NCI-H1417 (cell line): ENCODE measurements around the gene CTSZ.
A peak's percentile ranks its signal among the peaks of the same experiment; 100 is the strongest.
"Not testable (repeated sequence)": the region's sequence is repeated elsewhere in the genome, so short reads cannot be mapped to it uniquely, and the experiment has no call there.

Experiments
- DNase-seq, 3 experiments: peaks; one replicate each; lab custom pipeline; 2025; lab: John Stamatoyannopoulos, UW

Gene CTSZ

GRCh38 chr20:59013031-59013951 lies 6.2 kb upstream of the CTSZ start:
- no peak for DNase-seq

GRCh38 chr20:59011874-59012157 lies 4.8 kb upstream of the CTSZ start:
- not testable (repeated sequence) for DNase-seq

GRCh38 chr20:59010995-59011873 lies 4.2 kb upstream of the CTSZ start:
- no peak for DNase-seq

GRCh38 chr20:59010321-59010994 lies 3.4 kb upstream of the CTSZ start:
- peak in 1 of 3 experiments; percentile 6 for DNase-seq

DNA sequence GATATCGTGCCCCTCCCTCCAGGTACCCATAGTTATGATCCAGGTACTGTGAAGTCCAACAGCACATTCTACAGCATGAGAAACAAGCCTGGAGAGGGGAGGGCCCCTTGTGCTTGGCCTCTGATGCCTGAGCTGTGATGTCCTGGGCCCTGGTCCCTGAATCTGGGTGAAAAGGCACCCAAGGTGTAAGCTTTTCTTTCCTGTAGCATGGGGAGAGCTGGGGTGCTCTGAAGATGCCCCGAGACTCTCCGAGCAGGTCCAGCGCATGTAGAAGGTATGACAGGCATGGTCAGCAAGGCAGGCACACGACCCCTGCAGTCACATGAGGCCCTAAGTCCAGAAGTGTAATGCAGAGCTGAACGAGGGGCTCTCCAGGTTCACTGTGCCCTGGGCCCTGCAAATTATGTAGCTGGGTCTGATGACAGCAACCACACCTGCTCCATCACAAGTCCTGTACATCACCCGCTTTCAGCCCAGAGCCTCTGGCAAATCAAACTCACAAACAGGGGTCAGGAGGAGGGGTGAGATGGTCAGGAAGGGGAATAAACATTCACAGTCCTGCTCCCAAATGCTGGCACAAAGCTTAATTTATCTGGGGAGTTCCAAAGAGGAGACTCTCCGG lies 1.8 kb upstream of the CTSZ start:
- no peak for DNase-seq

DNA sequence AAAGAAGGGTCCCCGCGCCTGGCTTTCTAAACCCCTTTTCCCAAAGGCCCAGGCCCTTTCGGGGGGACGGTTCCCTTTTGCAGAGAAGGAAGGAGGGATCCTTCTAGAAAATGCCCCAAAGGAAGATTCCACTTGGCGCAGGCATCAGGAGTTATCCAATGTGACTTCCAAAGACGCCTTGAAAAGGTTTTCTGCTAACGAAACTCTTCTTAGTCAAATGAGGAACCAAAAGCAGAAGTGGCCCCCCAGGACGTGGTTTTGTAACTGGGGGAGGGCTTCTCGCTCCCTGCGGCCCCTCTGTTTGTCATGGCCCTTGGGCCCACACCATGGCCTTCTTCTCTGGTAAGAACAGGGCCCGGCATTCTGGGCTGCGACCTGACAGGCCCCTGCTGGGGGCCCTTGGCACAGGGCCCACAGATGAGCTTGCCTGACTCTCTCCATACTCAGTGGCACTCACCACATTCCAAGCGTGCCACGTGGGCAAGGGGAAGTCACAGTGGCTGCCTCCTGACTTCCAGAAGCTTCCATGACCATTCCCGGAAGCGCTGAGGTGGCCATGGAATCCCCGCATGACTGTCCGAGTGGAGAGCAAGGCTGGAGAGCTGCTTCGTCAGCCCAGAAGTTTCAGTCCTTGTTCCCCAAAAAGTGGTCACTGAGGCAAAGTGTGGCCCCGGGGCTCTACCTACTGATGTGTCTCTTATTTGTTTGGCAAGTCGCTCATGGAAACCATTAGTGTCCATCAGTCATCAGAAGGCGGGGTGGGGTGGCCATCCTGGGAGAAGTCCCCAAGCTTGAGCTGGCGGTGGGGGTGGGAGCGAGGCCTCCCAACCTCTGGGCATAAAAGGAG lies 834 bp upstream of the CTSZ start:
- DNase-seq: no peak

GRCh38 chr20:59006167-59006863 lies 739 bp downstream of the CTSZ start:
- no peak for DNase-seq

DNA sequence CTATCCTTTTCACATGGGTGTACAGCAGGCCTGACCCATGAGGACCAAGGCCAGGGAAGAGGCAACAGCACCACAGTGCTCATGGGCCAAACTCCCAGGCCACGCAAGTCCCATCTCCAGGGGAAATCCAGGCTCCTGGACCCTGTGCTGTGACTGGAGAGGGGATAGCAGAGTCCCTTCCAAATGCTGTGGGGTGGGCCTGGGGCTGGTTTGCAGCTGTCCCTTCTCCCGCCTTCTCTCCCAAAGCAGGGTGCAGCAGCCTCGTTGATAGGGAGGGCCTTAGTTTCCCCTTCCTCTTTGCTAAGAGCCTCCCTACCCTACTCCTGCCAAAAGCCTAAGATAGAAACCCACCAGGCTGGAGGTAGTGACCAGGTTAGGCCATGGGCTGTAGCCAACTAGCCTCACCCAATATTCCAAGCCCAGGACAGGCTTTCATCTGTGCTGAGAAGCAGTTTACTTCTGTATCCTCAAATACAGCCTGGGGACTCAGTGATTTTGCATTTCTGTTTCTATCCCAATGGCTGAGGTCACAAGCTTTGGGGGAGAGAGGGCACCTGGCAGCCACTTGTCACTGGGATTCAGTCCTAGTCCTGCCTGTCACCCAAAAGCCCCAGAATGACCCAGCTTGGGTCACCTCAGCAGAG lies 1.4 kb downstream of the CTSZ start:
- DNase-seq: no peak

DNA sequence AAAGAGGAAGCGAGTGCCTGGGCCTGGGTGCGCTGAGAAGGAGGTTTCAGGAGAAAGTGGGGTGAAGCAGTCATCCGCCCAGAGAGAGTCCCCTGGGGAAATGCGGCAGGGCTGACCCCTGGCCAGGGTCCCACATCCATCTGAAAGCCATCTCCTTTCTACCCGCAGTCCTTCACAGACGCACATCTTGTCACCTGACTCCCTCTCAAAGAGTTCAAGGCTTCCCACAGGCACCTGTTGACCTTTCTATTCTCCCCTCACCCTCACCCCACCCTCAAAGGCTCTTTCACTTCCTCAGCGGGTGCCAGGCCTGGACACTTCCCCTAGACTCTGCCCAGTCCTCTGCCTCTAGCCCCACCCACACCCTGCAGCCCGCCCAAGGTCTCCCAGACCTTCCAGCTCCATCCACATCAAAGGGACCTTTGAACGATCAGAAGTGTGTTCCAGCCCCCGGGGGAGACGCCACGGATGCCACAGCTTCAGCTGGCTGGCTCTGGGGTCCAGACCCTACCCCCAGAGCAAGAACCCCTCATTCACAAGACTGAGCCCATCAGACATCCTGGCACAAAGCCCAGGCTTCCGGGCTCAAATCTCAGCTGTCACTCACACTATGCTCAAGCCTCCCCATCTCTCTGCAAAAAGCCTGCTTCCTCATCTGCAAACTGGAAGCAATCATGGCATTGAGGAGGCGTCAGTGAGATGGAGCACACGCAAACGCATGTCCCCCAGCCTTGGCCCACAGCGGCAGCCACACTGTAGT lies 2.1 kb downstream of the CTSZ start:
- DNase-seq: no peak

DNA sequence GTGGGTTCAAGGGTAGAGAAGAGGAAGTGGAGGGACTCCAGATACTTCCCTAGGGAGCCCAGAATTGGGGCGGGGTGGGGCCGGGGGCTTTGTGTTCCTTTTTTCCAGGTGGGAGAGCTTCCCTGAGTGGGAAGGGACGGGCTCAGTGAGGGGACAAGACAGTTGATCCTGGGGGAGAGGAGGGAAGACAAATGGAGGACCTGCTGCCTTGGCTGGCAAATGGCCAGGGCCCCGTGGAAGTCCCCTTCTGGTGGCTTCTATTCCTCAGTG lies 2.6 kb downstream of the CTSZ start:
- DNase-seq: no peak

DNA sequence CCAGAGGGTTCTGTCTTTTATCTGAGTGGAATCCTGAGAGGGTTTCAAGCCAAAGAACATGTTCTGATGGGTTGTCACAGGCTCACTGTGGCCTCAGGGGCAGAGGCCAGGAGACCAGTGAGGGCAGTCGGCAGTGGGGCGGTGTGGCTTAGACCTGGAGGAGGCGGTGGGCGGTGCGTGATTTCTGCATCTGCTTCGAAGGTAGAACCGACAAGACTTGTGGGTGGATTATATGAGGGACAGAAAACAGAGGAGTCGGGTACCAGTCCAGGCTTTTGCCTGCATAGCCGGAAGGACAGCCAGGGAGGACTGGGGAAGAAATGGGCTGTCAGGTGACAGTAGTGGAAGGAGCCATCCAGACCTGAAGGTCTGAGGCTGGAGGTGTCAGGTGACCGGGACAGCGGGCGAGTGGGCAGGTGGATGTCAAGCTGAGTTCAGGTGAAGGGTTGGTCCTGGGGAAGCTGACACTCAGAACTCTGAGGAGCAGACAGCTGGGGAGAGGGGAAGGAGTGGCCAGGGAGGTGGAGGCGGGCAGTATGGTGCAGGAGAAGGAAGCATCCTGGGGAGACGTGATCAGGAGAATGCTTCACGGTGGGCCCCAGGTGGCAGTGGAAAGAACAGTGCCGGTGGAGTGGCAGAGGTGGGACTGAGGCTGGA lies 3.1 kb downstream of the CTSZ start:
- DNase-seq: peak in 1 of 3 experiments; percentile 6

- no peak for DNase-seq
Measured at GRCh38 chr20:59002874-59003399, 4.1 kb downstream of the CTSZ start.

GRCh38 chr20:59002388-59002787 lies 4.7 kb downstream of the CTSZ start:
- DNase-seq: no peak

DNA sequence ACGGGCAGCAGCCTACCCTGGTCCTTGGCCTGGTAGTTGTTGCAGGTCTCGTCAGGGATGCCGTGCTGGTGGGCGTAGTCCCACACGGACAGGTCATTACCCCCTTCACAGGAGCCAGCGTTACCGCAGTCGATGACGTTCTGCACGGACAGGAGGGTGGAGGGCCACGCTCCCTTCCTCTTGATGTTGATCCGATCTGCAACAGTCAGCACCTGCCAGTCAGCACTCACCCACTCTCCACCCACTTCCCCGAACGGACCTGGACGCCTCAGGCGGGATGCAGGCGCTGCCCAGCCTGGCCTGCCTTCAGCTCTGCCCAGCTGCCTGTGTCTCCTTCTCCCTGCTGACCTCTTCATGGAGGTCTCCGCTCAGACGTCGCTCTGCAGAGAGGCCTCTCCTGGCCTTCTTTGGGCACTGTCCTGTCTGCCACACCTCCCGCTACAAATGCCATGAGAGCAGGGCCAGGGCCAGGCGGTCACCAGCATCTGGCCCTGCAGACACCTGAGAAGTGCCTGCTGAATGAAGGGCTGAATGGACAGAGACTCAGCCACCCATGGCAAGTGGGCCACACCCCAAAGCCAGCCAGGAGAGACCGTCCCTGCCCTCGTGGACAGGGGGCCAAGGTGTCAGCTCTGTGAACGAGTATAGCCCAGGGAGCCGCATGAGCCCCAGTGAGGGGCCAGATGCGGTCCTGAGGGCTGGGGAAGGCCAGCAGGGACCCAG lies 5.4 kb downstream of the CTSZ start:
- no peak for DNase-seq

- no peak for DNase-seq
Measured at GRCh38 chr20:59001068-59001448, 6.0 kb downstream of the CTSZ start.

- no peak for DNase-seq
Measured at GRCh38 chr20:59000326-59000725, 6.7 kb downstream of the CTSZ start.

GRCh38 chr20:58998656-58999055 lies 8.4 kb downstream of the CTSZ start:
- no peak for DNase-seq

GRCh38 chr20:58997141-58997770 lies 9.8 kb downstream of the CTSZ start:
- DNase-seq: no peak
